AG04450 (cell line): ENCODE results near the gene OR1F1. TPM values are rescaled to one million over a fixed set of nuclear protein-coding genes. Genes with fewer than 3 reads are reported as not detected.

Source experiments
- CTCF ChIA-PET: fragments of 300-600, 350-600 bp; formaldehyde crosslinking; extraction: SDS; loops from one replicate; lab custom pipeline; 2022; ENCODE audit warnings: antibody characterized with exemption, inconsistent platforms; lab: Charles Lee
- POLR2A ChIA-PET: fragments of 350-600 bp; formaldehyde crosslinking; extraction: SDS; loops from one replicate; lab custom pipeline; 2021; ENCODE audit warnings: antibody characterized with exemption, inconsistent platforms; lab: Yijun Ruan, JAX
- DNase-seq: peaks from one replicate; pipeline ENCODE4 v3.0.0-alpha.2; 2011; ENCODE audit warnings: low read depth, low spot score
- H3K27ac ChIP-seq: one replicate; pipeline ENCODE4 v1.5.1; 2012; ENCODE audit warnings: low read depth, low read length, control low read depth
- H3K27me3 ChIP-seq: one replicate; pipeline ENCODE4 v1.6.0; 2012; ENCODE audit warnings: low read length; ENCODE audit not compliant: control insufficient read depth, insufficient read depth
- H3K4me3 ChIP-seq: 2 replicates; pipeline ENCODE4 v1.5.1; 2011; ENCODE audit warnings: mild to moderate bottlenecking, low read depth, low read length, control low read depth
- H3K9me3 ChIP-seq: 2 replicates; pipeline ENCODE4 v1.5.1; 2012; ENCODE audit warnings: low read length; ENCODE audit not compliant: control insufficient read depth, insufficient read depth
- polyA plus RNA-seq: library from polyadenylated mRNA; depleted of rRNA; stranded (reverse); fragments of >200 nt; gene quantifications from 2 replicates; pipeline ENCODE4 v1.2.3, GENCODE V29; 2011
- TF ChIP-seq, protein P1 (sequence below): IDR thresholded peaks from 2 replicates; pipeline ENCODE4 v1.5.1; 2011; ENCODE audit warnings: low read depth, low read length, control low read depth, inconsistent platforms

OR1F1 gene
- polyA plus RNA-seq, 1 experiment: 0.29 TPM

DNA sequence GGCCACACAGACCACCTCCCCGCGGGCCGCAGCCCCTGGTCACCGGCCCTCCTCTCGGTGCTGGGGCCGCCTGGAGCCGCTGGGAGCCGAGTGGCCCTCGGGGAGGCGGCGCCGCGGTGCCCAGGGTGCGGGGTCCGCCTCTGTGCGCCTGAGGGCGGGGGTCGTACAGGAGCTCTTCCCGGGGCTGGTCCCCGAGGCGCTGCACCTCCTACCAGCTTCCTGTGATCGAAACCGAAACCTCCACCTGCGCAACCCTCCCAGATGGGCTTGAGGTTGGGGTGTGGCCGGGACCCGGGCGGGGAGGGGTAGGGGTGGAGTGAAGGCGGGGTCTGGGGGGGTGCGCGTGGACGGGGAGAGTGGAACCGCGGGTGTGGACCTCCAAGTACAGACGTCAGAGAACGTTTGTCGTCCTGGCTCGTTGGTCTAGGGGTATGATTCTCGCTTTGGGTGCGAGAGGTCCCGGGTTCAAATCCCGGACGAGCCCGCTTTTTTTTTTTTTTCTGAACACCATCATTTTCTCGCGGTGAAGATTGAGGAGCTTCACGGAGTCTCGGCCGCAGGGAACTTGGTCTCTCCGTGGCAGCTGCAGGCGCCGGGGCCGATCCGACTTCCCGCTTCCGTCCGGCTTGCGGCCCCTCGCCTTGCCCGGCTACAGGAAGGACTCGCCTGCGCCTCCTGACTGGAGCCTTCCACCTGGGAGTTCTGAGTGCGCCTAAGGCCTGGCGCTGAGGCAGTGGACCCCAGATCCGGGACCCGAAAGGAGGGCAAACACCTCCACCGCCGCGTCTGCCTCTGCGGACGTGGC is 29.3 kb upstream of the OR1F1 start:
- TF ChIP-seq, protein P1, sequence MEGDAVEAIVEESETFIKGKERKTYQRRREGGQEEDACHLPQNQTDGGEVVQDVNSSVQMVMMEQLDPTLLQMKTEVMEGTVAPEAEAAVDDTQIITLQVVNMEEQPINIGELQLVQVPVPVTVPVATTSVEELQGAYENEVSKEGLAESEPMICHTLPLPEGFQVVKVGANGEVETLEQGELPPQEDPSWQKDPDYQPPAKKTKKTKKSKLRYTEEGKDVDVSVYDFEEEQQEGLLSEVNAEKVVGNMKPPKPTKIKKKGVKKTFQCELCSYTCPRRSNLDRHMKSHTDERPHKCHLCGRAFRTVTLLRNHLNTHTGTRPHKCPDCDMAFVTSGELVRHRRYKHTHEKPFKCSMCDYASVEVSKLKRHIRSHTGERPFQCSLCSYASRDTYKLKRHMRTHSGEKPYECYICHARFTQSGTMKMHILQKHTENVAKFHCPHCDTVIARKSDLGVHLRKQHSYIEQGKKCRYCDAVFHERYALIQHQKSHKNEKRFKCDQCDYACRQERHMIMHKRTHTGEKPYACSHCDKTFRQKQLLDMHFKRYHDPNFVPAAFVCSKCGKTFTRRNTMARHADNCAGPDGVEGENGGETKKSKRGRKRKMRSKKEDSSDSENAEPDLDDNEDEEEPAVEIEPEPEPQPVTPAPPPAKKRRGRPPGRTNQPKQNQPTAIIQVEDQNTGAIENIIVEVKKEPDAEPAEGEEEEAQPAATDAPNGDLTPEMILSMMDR: 0 out of 2 replicates have a peak, but pooled peaks have one; percentile 4
- Histone ChIP-seq H3K27ac (peak overlapping the region; percentile 92), H3K4me3 (peak overlapping the region; percentile 68), H3K9me3 (no peaks in the 10 kb centered on the region; the same call in 1 of the 2 replicates), H3K27me3 (no peaks in the 10 kb centered on the region)
- CTCF ChIA-PET: interaction anchor here (0.6 to 0.7 kb wide), 2 partner anchors 29 to 62 kb away, joined by 3 to 6 read pairs; no protein-coding TSS in a partner anchor
- DNase-seq: no peak
- POLR2A ChIA-PET: interaction anchor here (0.6 to 1.0 kb wide), 7 partner anchors 8 to 1210 kb away, joined by 3 to 9 read pairs (median 4); partner anchors contain the start of gene OR1F1

DNA sequence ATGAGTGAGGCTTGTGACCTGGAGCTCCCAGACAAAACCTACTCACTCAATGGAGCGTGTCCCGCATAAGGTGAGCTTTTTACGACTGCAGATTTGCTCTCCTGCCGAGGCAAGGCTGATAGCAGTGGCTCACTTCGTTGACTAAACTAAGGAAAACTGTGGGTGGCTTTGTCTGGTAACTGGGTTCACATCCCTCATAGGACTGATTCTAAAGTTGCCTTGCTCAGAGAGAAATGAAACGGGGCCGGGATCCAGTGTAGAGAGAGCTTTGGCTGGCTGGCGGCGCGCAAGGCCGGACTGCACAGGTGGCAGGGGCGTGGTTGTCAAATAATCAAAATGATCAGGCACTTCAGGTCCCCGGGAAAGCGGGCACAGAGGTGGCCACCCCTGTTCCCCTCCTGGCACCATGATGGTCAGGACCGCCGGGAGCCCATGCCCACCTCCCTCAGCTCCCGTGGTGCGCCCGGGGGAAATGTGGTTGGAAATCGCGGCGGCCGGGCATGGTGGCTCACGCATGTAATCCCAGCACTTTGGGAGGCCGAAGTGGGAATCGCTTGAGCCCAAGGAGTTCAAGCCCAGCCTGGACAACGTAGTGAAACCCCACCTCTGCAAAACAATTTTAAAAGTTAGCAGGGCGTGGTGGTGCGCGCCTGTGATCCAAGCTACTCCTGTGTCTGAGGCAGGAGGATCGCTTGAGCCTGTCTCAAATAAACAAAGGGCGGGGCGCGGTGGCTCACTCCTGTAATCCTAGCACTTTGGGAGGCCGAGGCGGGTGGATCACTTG is 26.6 kb upstream of the OR1F1 start:
- H3K9me3 ChIP-seq: no peaks in the 10 kb centered on the region; the same call in 1 of the 2 replicates
- H3K27ac ChIP-seq: no peak overlapping the region
- DNase-seq: no peak
- H3K4me3 ChIP-seq: no peak overlapping the region
- TF ChIP-seq, protein P1: no peak
- H3K27me3 ChIP-seq: no peaks in the 10 kb centered on the region
- CTCF ChIA-PET: interaction anchor here (1.2 to 1.6 kb wide), 3 partner anchors 12 to 102 kb away, joined by 3 to 5 read pairs (median 4); no protein-coding TSS in a partner anchor
- POLR2A ChIA-PET: no interaction called here

DNA sequence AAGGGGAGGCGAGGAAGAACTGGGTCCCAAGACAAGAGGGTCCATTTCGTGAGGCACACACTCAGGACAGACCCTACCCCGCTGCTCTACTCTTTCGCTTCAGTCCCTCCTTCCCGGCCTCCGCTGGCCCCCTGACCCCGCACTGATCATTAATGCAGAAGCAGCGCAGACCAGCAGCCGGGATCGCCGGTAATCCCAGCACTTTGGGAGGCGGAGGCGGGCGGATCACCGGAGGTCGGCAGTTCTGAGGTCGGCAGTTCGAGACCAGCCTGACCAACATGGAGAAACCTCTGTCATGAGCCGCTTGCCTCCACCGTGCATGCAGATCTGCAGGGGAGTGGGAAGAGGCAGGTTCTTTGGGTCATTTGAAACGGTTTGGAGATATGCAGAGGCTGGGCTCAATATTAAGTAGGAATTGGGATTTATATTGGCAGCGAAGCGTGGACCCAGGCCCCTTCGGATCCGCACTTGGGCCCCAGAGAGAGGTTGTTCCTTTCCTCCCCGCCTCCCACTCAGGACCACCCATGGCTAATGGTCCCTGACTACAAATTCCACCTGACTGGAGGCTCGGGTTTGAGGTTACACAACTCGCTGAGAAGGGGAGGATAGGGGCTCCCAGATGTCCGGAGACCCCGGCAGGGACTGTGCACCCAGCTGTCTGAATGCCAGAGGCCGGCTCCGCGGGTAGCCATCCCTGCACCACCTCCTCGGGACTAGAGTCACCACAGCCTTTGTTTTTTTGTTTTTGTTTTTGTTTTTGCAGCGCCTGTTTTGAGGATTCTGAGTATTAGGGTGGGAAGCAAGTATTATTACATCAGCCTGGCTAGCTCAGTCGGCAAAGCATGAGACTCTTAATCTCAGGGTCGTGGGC is 23.6 kb upstream of the OR1F1 start:
- ChIA-PET POLR2A (no interaction called here), CTCF (interaction anchor here (0.9 to 1.2 kb wide), 3 partner anchors 105 to 137 kb away, joined by 3 to 4 read pairs (median 3); no protein-coding TSS in a partner anchor)
- no peaks in the 10 kb centered on the region; the same call in 1 of the 2 replicates for H3K9me3 ChIP-seq
- peaks cover 15% of the 10 kb centered on the region for H3K27me3 ChIP-seq
- DNase-seq: no peak
- no peak overlapping the region for H3K27ac ChIP-seq
- TF ChIP-seq, protein P1: no peak
- H3K4me3 ChIP-seq: no peak overlapping the region

DNA sequence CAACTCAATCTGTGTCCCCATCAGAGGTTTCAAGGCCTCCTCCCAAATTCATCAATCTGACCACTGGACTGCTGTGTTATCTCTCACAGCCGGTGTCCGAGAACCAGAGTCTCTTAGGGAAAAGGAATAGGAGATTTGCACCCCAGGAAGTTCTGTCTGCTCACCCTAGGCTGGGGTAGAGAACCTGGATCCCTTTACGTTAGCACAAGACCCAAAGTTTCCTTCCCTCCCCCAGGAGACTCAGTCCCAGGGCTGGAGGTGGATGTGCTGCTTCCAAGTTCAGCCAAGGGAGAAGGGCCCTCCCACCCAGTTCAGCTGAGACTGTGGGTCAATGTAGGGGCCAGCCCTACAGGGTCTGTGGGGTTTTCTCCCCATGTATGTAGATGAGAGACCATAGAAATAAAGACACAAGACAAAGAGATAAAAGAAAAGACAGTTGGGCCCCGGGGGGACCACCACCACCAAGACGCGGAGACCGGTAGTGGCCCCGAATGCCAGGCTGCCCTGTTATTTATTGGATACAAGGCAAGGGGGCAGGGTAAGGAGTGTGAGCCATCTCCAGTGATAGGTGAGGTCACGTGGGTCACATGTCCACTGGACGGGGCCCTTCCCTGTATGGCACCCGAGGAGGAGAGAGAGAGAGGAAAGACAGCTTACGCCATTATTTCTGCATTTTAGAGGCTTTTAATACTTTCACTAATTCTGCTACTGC is 22.7 kb upstream of the OR1F1 start:
- POLR2A ChIA-PET: interaction anchor here (1.0 kb wide), 1 partner anchor 107 kb away, joined by 3 read pairs; no protein-coding TSS in a partner anchor
- no peak overlapping the region for H3K27ac ChIP-seq
- peaks cover 24% of the 10 kb centered on the region for H3K27me3 ChIP-seq
- no peaks in the 10 kb centered on the region; the same call in 1 of the 2 replicates for H3K9me3 ChIP-seq
- CTCF ChIA-PET: interaction anchor here (0.9 to 1.2 kb wide), 3 partner anchors 106 to 133 kb away, joined by 3 to 4 read pairs (median 4); no protein-coding TSS in a partner anchor
- H3K4me3 ChIP-seq: no peak overlapping the region
- TF ChIP-seq, protein P1: no peak
- DNase-seq: no peak
